OCI-LY3 (cell line): ENCODE data around the gene TLCD1.
"Not testable (repeated sequence)": the region's sequence is repeated elsewhere in the genome, so short reads cannot be mapped to it uniquely, and the experiment has no call there.

Experiments used
- H2AFZ ChIP-seq: fragments of 200-600, 300-600 bp; shearing (Covaris generic); 2 replicates; pipeline ENCODE4 v1.6.0; 2014; ENCODE audit warnings: antibody characterized with exemption, low read depth, low read length
- H3K27ac ChIP-seq: fragments of 200-600, 300-600 bp; sonication (generic); 2 replicates; pipeline ENCODE4 v1.5.1; 2014; ENCODE audit warnings: mild to moderate bottlenecking, low read length, moderate library complexity, mixed read lengths
- H3K27me3 ChIP-seq: fragments of 200-600, 300-600 bp; sonication (generic); 2 replicates; pipeline ENCODE4 v1.6.1; 2014; ENCODE audit warnings: low read depth, low read length, mixed read lengths
- H3K36me3 ChIP-seq: fragments of 200-600, 300-600 bp; sonication (generic); replicated peaks from 2 replicates; pipeline ENCODE3; 2014; ENCODE audit warnings: low read depth, low read length, mixed read lengths
- H3K4me1 ChIP-seq: fragments of 300-600, 200-600 bp; sonication (generic); 2 replicates; pipeline ENCODE4 v1.6.1; 2014; ENCODE audit warnings: low read length, mixed read lengths
- H3K4me2 ChIP-seq: fragments of 200-600, 300-600 bp; sonication (generic); 2 replicates; pipeline ENCODE4 v1.6.1; 2014; ENCODE audit warnings: low read length, mixed read lengths
- H3K4me3 ChIP-seq: fragments of 300-600, 200-600 bp; sonication (generic); 2 replicates; pipeline ENCODE4 v1.5.1; 2014; ENCODE audit warnings: antibody characterized with exemption, mild to moderate bottlenecking, low read length, moderate library complexity
- H3K79me2 ChIP-seq: fragments of 300-600, 200-600 bp; shearing (Covaris generic); 2 replicates; pipeline ENCODE4 v1.6.1; 2014; ENCODE audit warnings: mild to moderate bottlenecking, low read length, mixed read lengths
- H3K9ac ChIP-seq: fragments of 300-600, 200-600 bp; shearing (Covaris generic); 2 replicates; pipeline ENCODE4 v1.6.0; 2014; ENCODE audit warnings: mild to moderate bottlenecking, low read length, moderate library complexity
- H3K9me3 ChIP-seq: fragments of 200-600, 300-600 bp; shearing (Covaris generic); 2 replicates; pipeline ENCODE4 v1.6.1; 2014; ENCODE audit warnings: low read length, mixed read lengths; ENCODE audit not compliant: insufficient read depth
- H4K20me1 ChIP-seq: fragments of 200-600, 300-600 bp; sonication (generic); 2 replicates; pipeline ENCODE4 v1.6.1; 2016; ENCODE audit warnings: low read length, mixed read lengths; ENCODE audit not compliant: insufficient read depth
- EZH2phosphoT487 ChIP-seq: fragments of 200-600 bp; shearing (Covaris generic); IDR thresholded peaks from 2 replicates; pipeline ENCODE4 v1.6.1; 2018; ENCODE audit warnings: antibody characterized with exemption, mixed run types, low read depth
- TF ChIP-seq, protein P1 (sequence below): fragments of 200-600, 300-600 bp; sonication (generic); IDR thresholded peaks from 2 replicates; pipeline ENCODE4 v1.5.1; 2014; ENCODE audit warnings: antibody characterized with exemption, low read length, low read depth

The TLCD1 gene

DNA sequence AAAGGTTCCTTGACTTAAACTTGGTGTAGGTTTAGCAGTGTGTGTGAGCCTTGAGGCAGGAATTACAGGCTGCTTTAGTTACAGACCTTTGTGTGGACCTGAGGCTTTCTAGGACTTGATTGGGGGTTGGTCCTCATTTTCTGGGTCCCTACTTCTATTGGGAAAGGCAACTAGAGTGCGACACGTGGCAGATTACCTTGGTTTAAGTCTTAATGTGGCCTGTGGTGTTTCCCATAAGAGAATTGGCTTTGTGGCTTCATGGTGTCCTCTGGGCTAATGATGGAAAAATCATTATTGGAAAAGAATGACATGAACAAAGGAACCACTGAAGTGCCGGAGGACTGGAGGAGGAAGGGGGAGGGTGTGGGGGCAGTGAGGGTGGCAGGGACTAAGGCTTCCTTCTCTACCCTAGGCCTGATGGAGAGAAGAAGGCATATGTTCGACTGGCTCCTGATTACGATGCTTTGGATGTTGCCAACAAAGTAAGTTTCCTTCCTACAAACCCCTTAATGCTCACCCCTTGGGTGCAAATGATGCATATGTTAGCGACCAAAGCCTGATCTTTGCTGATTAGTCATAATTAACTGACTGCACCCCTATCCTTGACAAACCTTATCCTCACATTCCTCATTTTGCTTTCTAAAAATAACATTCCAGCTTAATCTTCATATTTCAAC is 2.7 kb downstream of the TLCD1 start:
- H2AFZ ChIP-seq, result no peak overlapping the region
- H3K4me3 ChIP-seq, result peak overlapping the region; percentile 93
- peaks cover 47% of the 10 kb centered on the region for H3K36me3 ChIP-seq
- peak overlapping the region; percentile 100 for H3K9ac ChIP-seq
- H3K4me1 ChIP-seq, result peaks cover 49% of the 10 kb centered on the region
- H4K20me1 ChIP-seq, result peaks cover 32% of the 10 kb centered on the region
- H3K79me2 ChIP-seq, result peaks cover 68% of the 10 kb centered on the region
- TF ChIP-seq, protein P1, sequence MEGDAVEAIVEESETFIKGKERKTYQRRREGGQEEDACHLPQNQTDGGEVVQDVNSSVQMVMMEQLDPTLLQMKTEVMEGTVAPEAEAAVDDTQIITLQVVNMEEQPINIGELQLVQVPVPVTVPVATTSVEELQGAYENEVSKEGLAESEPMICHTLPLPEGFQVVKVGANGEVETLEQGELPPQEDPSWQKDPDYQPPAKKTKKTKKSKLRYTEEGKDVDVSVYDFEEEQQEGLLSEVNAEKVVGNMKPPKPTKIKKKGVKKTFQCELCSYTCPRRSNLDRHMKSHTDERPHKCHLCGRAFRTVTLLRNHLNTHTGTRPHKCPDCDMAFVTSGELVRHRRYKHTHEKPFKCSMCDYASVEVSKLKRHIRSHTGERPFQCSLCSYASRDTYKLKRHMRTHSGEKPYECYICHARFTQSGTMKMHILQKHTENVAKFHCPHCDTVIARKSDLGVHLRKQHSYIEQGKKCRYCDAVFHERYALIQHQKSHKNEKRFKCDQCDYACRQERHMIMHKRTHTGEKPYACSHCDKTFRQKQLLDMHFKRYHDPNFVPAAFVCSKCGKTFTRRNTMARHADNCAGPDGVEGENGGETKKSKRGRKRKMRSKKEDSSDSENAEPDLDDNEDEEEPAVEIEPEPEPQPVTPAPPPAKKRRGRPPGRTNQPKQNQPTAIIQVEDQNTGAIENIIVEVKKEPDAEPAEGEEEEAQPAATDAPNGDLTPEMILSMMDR, result no peak
- TF ChIP-seq EZH2phosphoT487, result no peak
- H3K4me2 ChIP-seq, result peak overlapping the region; percentile 99
- H3K27ac ChIP-seq, result peak overlapping the region; percentile 100
- no peaks in the 10 kb centered on the region for H3K27me3 ChIP-seq
- no peaks in the 10 kb centered on the region for H3K9me3 ChIP-seq

DNA sequence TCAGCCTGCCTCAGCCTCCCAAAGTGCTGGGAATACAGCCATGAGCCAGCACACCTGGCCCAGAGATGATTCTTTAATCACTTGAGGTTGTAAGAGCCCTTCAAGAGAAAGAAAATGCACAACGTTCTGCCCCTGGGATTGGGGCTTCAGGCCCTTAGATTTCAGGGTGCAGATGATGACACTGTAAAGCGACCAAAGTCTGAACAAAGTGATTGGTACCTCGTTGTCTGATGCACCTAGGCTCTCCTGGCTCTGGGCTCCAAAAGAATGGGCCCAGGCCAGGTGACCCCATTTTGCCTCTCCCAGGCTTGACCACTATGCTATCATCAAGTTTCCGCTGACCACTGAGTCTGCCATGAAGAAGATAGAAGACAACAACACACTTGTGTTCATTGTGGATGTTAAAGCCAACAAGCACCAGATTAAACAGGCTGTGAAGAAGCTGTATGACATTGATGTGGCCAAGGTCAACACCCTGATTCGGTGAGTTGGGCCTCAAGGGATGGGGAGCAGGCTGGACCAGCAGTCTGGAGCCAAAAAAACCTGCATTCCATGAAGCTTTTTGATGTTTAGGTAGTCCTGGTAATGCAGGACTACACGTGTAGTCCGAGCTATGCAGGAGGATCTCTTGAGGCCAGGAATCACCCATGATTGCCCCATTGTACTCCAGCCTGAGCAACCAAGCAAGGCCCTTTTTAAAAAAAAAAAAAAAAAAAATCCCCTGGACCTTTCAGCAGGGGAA is 3.4 kb downstream of the TLCD1 start:
- peaks cover 45% of the 10 kb centered on the region for H3K4me1 ChIP-seq

DNA sequence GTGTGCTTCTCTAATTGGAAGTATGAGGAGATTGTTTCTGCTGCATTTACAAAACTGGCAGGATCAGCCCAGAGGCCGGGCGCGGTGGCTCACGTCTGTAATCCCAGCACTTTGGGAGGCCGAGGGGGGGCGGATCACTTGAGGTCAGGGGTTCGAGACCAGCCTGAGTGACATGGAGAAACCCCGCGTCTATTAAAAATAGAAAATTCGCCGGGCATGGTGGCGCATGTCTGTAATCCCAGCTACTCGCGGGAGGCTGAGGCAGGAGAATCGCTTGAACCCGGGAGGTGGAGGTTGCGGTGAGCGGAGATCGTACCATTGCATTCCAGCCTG is 5.1 kb downstream of the TLCD1 start:
- not testable (repeated sequence) for H3K27me3 ChIP-seq, H2AFZ ChIP-seq, H3K9me3 ChIP-seq
- H3K27ac ChIP-seq, result peak overlapping the region; percentile 100
- peak overlapping the region; percentile 99 for H3K4me2 ChIP-seq
- H3K9ac ChIP-seq, result peak overlapping the region; percentile 100
- H3K79me2 ChIP-seq, result peaks cover 68% of the 10 kb centered on the region
- peaks cover 32% of the 10 kb centered on the region for H4K20me1 ChIP-seq
- peak overlapping the region; percentile 93 for H3K4me3 ChIP-seq
- H3K4me1 ChIP-seq, result peaks cover 41% of the 10 kb centered on the region
- H3K36me3 ChIP-seq, result peaks cover 47% of the 10 kb centered on the region

More for the DNA sequence above, 3.4 kb downstream of the TLCD1 start:
- H3K9ac ChIP-seq, result peak overlapping the region; percentile 100
- TF ChIP-seq EZH2phosphoT487, result no peak
- TF ChIP-seq, protein P1, result no peak
- no peaks in the 10 kb centered on the region for H3K9me3 ChIP-seq
- H3K4me3 ChIP-seq, result peak overlapping the region; percentile 93
- no peak overlapping the region for H2AFZ ChIP-seq
- peaks cover 32% of the 10 kb centered on the region for H4K20me1 ChIP-seq
- peaks cover 68% of the 10 kb centered on the region for H3K79me2 ChIP-seq
- peak overlapping the region; percentile 99 for H3K4me2 ChIP-seq
- H3K27ac ChIP-seq, result peak overlapping the region; percentile 100
- H3K36me3 ChIP-seq, result peaks cover 47% of the 10 kb centered on the region
- H3K27me3 ChIP-seq, result no peaks in the 10 kb centered on the region

DNA sequence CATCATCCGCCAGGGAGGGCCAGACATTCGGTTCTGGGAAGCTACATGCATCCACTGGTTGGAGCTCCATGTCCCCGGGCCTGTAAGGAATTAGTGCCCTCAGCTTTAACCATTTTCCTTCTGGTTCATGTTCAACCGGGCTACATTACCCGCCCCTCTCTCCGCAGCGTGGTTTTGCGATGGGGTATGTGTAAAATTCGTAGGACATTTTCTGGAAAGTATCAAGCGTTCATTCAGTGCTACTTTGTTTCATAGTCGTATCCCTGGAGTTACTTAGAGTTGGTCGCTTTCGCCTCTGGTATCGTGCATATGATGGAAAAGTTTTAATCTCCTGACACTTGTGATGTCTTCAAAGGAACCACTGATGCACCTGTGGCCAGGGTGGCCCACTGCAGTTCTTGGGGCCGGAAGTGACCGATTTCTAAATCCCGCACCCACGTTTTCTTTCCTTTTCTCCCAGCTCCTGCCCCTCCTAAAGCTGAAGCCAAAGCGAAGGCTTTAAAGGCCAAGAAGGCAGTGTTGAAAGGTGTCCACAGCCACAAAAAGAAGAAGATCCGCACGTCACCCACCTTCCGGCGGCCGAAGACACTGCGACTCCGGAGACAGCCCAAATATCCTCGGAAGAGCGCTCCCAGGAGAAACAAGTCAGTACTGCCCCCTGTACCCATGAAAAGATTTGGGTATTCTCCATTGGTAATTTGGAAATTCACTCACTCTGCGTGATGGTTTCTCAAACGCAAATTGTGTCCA is 5.6 kb downstream of the TLCD1 start:
- H3K27ac ChIP-seq, result peak overlapping the region; percentile 100
- peaks cover 40% of the 10 kb centered on the region for H3K4me1 ChIP-seq
- H3K4me3 ChIP-seq, result peak overlapping the region; percentile 93
- H3K4me2 ChIP-seq, result peak overlapping the region; percentile 99
- H3K9me3 ChIP-seq, result no peaks in the 10 kb centered on the region
- peak overlapping the region; percentile 100 for H3K9ac ChIP-seq
- H3K36me3 ChIP-seq, result peaks cover 47% of the 10 kb centered on the region
- H3K79me2 ChIP-seq, result peaks cover 63% of the 10 kb centered on the region
- TF ChIP-seq, protein P1, result 0 out of 2 replicates have a peak, but pooled peaks have one; percentile 14
- TF ChIP-seq EZH2phosphoT487, result no peak
- no peaks in the 10 kb centered on the region; the same call in 1 of the 2 replicates for H3K27me3 ChIP-seq
- H2AFZ ChIP-seq, result no peak overlapping the region
- peaks cover 32% of the 10 kb centered on the region for H4K20me1 ChIP-seq
